OCI-M2 (cell line): ENCODE measurements around the gene HS6ST1.
A peak's percentile ranks its signal among the peaks of the same experiment; 100 is the strongest.
"Not testable (repeated sequence)": the region's sequence is repeated elsewhere in the genome, so short reads cannot be mapped to it uniquely, and the experiment has no call there.

Experiments
- DNase-seq: peaks from one replicate; lab custom pipeline; 2025; ENCODE audit not compliant: unreplicated experiment; lab: John Stamatoyannopoulos, UW

The HS6ST1 gene

DNA sequence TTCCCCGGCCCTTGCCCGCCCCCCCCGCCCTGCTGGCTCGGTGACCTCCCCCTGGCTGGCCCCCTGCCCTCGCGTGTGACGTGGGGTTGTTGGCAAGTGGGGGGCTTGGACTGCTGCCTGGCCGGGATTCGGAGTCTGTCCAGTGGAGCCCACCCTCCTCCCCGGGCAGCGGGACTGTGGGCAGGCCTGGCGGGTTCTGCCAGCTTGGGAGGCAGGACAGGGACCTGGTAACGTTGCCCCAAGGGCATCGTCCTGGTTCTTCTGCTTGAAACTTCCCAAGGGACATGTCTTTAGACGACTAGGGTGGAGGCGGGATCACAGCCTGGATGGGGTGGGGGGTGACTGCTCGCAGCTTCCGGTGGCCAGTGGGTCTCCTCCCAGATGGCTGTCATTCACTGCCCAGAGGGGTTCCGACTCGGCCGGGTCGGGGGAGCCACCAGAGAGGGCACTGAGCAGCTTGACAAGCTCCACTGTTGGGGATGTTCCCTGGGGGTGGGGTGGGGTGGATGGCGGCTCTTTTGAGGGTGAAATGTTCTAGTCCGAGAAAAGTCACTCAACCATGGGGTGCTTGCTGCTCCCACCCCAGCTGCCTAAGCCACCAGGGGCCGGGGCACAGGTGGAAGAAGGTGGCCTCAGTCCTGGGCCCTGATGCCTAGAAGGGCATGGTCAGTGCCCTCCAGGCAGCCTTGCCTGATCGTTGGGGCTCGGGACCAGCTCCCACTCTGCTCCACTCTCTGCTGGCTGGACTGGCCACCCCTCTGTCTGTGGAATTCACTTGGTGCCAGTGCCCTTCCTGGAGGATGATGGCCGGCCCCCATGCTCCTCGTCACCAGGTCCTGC, 4.3 kb upstream of the HS6ST1 start:
- no peak for DNase-seq

DNA sequence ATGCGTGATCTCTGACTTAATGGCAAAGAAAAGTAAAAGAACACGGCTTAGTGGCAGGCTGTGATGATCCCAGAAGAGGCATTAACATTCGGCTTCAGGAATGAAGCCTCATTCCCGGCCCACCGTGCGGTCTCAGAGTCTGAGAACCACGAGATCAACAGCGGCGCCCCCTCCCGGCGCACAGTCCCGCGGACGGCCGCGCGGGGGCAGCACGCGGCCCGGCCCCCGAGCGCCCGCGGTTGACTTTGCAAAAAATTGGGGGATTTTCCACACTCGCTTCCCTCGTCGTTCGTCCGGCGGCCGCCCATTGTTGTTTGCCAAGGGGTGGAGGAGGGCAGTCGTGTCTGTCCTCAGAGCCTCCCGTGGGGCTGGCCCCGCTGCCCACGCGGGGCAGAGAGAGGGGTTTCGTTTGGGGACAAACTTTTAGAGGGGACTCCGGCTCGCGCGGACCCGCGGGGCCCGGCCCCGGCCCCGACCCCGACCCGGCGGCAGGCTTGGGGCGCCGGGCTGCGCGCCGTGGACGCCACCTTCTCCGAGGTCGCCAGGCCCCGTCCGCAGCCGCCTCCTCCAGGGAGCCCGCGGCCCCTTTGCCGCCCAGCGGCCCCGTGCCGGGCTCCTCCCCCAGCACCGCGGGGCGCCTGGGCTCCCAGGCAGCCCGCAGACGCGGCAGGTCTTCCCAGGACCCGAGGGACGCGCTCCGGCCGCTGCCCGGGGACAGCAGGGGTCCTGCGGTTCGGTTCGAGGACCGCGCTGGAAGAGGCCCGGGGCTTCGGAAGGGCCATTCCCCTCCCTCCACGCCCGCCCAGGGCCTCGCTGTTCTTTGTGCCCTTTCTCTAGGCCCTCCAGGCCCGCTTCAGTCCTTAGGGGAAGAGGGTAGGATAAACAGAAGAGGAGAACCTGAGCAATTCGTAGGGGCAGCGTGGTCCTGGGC, 3.4 kb upstream of the HS6ST1 start:
- DNase-seq = peak; percentile 4

DNA sequence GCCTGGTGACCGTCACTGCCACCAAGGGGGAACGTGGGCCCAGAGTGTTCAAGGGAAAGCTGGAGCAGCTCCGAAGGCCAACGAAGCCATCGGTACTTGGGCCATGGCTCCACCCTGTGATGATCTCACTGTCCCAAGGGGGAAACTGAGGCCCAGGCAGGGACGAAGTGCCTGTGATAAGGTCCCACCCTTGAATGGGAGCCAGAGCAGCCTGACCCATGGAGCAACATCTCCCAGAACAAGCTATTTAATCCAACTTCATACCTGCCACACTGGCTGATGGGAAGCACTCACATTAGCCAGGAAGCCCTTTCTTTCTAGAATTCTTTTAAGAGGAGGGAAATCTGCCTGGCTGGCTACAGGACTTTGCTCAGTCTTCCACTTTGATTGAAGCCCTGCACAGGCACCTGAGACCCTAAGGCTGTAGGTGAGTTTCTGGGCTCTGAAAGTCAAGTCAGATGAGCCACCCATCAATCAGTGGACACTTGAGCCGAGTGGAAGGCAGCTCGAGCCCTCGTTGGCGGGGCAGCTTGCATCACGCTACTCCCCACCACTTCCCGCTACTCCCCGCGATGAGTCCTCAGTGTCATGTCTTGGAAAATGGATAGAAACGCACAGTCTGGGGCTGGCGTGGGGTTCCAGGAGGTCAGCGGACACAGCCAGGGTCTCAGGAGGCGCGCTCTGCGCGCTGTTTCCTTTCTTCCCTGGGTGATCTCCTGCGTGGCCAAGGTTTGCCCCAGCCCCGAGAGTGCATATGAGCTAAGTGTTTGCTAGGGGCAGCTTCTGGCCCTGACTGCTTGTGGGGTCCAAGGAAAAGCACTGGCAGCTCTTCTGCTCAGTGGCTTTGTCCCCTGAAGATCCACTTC, 2.5 kb upstream of the HS6ST1 start:
- no peak for DNase-seq

DNA sequence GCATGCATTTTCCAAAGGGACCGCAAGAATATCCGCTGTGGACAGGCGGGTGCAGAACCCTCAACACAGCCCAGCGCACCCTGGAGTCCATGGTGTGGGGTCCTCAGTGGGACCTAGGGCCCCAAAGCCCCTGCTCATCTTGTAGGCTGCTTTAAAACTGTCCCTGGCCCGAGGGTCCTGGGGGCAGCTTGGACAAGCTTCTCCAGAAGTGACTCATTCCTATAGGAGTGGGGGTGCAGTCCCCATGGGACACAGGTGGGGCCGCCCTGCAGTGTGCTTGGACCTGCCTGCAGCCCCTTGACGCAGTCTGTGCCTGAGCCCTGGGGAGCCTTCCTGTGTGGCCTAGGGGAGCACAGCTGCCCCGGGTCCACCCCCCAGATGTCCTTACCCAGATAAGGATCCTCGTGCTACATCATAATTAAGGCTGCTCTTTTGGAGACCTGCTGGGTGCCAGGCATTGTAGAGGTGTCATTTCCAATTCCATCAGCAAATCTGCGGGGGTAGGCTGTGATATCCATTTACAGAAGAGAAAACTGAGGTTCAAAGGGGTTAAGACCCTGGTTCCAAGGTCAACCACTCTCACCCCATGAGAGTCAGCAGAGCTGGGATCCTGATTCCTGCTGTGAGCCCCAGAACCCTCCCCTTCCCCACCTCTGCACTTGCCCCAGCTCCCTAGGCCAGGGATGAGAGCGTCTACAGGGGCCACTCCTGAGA, 1.7 kb upstream of the HS6ST1 start:
- DNase-seq = no peak

DNA sequence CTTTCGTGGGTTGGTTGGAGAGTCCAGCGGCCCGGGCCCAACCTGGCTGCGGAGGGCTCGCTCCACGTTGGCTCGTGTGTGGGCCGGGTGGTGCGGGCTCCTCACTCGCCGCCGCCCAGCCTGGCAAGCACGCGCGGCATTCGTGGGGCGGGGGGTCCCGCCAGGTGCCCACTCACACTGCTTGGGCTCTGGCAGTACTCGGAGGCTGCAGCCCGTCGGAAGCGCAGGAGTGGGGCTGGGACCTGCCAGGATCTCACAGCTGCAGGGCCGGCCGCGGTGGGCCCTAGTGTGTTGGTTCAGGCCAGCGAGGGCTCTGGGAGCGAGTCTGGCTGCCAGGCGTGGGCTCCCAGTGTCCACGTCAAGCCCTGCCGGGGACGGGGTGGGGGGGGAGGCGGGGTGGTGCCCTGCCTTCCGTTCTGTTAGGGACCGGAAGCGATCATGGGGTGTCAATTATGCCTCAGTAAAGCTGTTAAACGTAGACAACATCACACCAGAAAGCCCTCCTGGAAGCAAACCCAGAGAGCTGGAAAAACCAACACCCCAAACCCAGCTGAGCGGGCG, 1.0 kb upstream of the HS6ST1 start:
- DNase-seq = no peak

DNA sequence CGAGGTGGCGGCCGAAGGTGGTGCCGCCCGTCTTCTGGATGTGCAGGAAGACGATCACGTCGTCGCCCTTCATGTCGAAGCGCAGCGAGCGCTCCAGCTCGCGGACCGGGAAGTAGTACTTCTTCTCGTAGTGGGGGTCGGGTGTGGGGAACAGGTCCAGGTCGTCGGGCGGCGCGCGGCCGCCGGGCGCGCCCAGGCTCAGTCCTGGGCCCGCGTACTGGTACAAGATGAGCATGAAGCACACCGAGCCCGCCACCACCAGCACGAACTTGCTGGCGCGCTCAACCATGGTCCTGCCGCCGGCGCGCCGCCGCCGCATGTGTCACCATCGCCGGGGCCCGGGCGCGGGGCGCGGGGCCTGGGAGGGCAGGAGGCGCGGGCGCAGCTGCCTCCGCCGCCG, 423 bp downstream of the HS6ST1 start:
- not testable (repeated sequence) for DNase-seq

DNA sequence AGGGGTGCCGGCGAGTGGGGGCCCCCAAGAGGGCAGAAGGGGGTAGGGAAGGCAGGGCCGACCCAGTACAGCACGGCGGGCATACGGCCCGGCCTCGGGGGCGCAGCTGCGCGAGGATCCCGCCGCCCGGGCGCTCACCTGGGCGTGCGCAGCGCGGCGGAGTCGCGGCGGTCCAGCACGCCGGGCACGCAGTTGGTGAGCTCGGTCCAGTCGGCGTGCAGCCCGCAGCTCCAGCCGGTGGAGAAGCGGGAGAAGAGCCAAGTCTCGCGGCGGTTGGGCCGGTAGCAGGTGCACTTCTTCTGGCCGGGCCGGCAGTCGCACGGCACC, 806 bp downstream of the HS6ST1 start:
- not testable (repeated sequence) for DNase-seq

DNA sequence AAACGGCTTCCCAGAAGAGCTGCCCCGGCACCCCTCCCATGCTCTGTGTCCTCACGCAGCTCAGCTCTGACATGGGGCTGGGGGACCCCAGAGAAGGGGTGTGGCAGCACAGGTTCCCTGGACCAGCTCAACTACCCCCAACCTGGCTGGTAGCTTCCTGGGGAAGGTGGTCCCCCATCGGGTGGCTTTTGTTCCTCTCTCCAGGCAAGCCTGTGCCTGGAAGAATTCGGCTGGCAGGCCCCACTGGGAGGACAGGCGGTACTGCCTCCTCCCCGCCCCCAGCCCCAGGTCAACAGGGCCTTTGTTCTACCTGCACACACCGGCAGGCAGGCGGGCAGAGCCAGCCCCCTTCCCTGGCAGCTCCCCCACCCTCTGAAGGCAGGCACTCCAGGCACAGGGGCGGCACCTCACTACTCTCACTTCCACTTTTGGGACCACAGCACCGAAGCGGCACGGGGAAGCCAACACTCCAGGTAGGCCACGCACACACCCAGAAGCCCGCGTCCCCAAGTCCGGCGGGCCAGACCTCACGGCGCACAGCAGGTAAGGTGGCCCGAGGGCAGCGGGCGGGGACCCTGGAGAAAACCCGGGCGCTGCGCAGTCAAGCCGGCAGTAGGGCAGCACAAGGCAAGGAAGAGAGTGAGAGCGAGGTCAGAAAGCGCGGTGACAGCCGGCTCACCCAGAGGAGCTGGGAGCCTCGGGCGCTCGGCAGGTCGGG, 1.3 kb downstream of the HS6ST1 start:
- no peak for DNase-seq

DNA sequence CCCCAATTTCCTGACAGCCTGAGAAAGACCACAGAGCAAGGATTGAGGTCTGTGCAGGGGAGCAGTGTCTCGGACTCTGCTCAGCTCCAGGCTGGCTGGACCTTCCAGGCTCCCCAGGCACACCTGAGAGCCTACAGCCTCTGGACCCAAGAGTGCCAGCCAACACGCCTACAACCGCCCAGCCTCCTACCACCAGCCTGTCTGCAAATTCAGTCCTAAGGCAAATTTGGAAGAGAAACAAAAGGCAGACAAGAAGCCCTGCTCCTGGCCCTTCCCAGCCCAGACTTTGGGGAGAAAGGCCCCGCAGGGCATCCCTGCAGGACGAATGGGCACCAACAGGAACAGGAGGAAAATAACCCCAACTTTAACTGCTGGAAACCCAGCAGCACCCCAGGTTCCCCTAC, 1.9 kb downstream of the HS6ST1 start:
- DNase-seq = no peak

DNA sequence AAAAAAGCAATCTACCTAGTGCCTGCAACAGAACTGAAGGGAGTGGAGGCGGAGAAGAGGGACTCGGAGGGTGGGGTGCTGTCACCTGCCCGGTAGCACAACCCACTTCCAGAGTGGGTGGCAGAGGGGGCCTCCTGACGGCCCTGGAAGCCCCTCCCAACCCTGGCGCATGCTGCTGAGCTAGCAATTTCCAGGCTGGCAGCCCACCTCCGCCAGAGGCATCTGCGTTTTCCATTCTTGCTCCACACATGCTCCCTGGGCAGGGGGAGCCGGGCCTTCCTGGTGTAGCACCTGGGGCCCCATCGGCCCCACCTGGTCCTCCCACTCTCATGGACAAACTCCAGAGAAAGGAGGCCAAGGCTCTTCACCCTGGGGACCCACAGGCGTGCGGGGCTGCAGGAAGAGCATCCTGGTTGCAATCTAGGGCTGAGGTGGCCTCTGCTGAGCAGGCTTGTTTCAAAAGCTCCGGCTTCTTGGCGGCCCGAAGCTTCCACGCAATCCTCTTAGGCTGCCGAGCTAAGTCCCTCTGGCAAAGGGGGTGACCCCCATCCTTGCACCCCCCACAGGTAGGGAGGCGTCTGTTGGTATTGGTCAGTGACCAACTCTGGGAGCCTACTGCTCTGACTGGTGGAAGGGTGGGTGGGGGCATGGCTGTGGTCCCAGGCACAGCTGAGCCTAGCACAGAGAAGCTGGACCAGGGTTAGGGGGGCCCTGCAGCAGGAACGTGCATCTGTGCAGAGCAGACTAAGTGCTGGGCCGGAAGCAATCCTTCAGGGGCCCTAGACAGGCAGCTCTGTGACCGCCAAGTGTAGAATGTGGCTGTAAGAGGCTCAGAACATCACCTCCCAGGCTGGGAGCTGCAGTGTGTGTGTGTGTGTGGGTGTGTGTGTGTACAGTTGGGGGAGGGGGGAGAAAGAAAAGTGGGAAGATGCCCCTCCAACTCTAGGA, 2.6 kb downstream of the HS6ST1 start:
- DNase-seq = no peak

DNA sequence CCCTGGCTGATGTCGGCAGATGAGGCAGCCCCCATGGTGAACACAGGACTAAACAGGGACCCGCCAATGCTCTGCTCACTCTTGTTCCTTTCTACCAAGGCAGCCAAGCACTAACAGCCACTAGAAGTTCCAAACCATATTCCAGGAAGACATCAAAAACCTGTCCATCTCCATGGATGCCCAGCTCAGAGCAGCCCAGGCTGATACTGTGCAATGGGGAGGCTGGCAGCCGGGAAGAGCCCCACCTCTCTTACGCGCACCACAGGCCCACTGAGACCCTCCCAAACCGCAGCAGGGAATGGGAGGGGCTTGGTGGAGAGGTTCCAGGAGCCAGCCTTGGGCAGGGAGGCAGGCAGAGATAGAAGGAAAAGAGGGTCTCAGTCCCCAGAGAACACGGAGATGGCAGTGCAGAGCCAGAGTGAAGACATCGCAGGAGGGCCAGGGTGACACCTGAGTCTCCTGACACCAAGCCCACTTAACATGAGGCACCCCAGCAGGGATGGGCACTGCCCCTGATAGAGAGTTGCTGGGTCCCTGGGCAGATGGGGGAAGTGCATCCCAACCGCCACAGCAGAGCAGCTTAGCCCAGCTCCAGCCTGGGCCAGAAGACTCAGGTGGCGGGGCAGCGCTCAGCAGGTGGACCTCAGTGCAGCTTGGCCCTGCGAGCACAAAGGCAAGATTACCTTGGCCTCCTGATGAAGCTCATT, 3.4 kb downstream of the HS6ST1 start:
- no peak for DNase-seq

DNA sequence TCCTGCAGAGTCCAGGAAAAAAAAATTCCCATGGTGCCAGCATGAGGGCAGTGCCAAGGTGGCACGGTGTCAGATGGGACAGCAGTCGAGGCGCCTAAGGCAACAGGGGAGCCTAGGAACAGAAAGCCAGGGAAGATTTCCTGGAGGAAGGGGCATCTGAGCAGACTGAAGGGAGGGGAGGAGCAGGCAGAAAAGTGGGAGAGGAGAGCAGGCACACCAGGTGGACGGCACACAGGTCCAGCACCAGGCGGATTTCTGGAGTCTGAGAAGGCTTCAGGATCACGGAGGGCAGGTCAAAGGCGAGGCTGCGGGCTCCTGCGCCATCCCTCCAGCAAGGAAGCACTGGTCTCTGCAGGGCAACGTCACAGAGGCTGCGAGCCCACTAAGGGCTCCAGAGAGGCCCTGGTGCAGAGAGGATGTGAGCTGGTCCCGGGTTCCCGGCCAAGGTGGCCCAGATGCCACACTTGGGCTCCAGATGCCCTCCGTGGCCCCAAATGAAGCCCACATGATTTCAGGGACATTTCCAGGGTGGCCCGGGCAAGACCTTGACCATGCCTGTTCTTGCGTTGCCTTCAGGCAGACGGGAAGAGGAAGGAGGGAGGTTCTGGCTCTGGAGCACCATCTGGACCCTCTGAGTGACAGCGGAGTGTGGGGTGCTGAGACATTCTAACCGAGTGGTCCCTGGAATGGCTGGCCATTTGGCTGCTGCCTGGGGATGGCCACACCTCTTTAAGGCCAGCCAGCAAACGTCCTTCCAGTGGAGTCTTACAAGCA, 4.1 kb downstream of the HS6ST1 start:
- no peak for DNase-seq

DNA sequence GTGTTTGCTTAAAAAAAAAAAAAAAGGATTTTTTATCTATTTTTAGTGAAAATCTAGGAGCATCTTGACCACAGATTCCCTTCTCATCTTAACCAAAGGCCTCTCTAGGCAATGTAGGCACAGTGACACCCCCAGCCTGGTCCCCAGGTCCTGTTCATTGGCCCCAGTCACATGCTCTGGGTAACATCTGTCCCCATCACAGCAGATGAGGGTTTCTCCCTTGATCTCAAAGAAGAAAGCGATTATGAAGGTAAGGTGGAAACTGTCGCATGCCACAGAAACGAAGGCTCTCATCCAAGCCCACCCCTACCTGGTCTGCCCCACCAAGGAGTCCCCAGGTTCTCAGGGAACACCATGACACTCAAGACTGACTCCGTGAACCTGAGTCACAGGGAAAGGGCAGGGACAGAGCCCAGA, 4.7 kb downstream of the HS6ST1 start:
- no peak for DNase-seq

DNA sequence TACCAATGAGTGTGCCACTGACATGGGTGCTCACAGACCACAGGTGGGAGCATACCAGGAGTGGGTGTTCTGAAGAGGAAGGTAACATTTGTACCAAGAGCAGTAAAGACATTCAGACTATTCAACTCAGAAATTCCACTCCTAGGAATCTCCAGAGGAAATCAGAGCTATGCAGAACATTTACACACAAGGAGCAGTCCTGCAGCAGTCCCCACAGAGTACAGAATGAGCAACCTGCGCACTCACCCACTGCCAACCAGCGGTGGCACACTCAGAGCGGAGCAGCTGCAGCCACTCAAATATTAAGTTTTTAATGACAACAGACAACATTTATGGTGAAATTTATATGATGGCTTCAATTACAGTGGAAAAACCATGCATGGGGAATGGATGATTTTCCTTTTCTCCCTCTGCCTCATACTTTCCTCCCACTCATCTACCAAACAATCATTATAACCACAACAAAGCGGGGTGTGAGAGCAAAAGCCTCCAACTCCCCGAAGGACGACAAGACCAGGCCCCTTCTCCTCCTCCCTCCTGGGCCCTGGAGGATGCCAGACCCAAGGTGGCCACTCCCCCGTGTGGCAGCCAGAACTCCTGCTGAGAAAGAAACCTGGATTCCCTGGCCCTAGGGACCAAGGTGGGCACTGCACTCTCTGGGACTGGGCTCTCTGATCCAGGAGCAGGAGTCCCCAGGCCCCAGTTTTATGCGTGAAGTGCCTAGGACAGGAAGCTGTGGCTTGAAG, 5.4 kb downstream of the HS6ST1 start:
- DNase-seq = no peak

DNA sequence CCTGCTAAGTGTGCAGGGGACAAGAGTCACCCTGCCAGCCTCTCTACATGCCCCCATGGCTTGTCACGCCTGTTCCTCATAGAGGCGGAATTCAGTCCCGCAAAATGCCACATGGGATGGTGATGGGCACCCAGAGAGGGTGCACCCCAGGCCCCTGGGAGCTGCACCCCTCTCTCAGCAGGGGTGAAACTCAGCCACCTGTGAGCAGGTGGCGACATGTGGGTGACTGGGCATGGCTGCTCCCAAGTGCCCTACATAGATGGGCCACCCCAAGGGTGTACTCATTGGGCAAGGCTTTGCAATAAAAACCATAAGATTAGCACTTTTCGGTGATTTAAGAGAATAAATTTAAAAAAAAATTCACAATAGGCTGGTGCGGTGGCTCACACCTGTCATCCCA, 6.3 kb downstream of the HS6ST1 start:
- no peak for DNase-seq

DNA sequence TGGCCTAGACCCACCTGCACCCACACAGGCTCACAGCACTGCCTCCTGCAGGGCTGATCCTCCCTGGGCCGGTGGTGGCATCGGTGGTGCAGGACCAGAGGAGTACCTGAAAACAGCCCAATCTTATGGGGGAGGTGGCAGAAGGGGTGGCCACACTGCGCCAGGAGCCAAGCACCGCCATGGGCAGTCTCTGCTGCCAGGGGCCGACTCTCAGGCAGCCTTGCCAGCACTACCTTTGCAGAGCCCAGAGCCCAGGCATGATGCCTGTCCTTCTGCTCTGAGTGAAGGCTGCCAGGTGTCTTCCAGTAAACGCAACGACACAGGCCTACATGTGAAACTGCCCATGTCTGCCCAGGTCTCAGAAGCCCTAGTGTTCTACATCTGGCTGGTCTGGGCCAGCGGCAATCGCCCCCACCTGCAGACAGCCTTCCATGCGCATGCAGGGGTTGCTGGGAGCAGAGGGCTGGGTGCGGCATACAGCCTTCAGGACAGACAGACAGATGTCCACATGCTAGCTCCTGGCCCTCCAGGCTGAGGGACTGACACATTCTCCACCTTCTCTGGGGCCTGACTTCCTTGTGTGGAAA, 6.8 kb downstream of the HS6ST1 start:
- DNase-seq = no peak
